ENCODE results near the gene ITIH4. TPM values are rescaled to one million over a fixed set of nuclear protein-coding genes. Genes with fewer than 3 reads are reported as not detected.

Gene ITIH4
- total RNA-seq, 6 experiments from 2014 or later, result 1,573 to 4,137 (median 3,531) TPM

GRCh38 chr3:52787246-52787645 is 43.2 kb downstream of the ITIH4 start:
- ATAC-seq (no peak), DNase-seq (peak; percentile 10 to 47 (median 44))
- Histone ChIP-seq H3K27ac (peak overlapping the region in 1 of 3 donors; percentile 70), H3K4me3 (no peak overlapping the region), H3K4me1 (peaks cover 0 to 76% (median 27%) of the 10 kb centered on the region in 4 donors), H3K9me3 (no peaks in the 10 kb centered on the region), H3K36me3 (peaks cover 0 to 63% (median 28%) of the 10 kb centered on the region in 4 donors), H3K27me3 (no peaks in the 10 kb centered on the region)
- 93% methylated on average over 7 of the region's 11 CpGs for WGBS (ENCODE audit: insufficient coverage, low coverage, low lambda C conversion rate, missing lambda C conversion rate)
- TF ChIP-seq CTCF (IDR thresholded peaks at IDR 0.05) (no peak), POLR2A (IDR thresholded peaks at IDR 0.05) (no peak)
- intact Hi-C loops (cut with DNase I), result no loop called here

- WGBS (ENCODE audit: insufficient coverage, low coverage, low lambda C conversion rate, missing lambda C conversion rate), result 44% methylated on average over 10 of the region's 19 CpGs
- intact Hi-C loops (cut with DNase I), result no loop called here
- no peak for TF ChIP-seq POLR2A (IDR thresholded peaks at IDR 0.05)
- no peak for TF ChIP-seq CTCF (IDR thresholded peaks at IDR 0.05)
These were observed 43.9 kb downstream of the ITIH4 start for GRCh38 chr3:52786330-52787215.

GRCh38 chr3:52784931-52785590 is 45.4 kb downstream of the ITIH4 start:
- no peak for TF ChIP-seq CTCF (IDR thresholded peaks at IDR 0.05)
- no peak for TF ChIP-seq POLR2A (IDR thresholded peaks at IDR 0.05)
- WGBS (ENCODE audit: insufficient coverage, low coverage, low lambda C conversion rate, missing lambda C conversion rate), result 81% methylated on average over 2 of the region's 5 CpGs
- H3K36me3 ChIP-seq, result peaks cover 0 to 65% (median 27%) of the 10 kb centered on the region in 4 donors

More at GRCh38 chr3:52786330-52787215, 43.9 kb downstream of the ITIH4 start:
- ATAC-seq (peak; percentile 45 to 73 (median 64)), DNase-seq (peak; percentile 38 to 82 (median 82))
- Histone ChIP-seq H3K9me3 (no peaks in the 10 kb centered on the region), H3K4me3 (no peak overlapping the region), H3K36me3 (peaks cover 0 to 66% (median 32%) of the 10 kb centered on the region in 4 donors), H3K4me1 (peaks cover 0 to 76% (median 27%) of the 10 kb centered on the region in 4 donors), H3K27ac (peak overlapping the region in 1 of 3 donors; percentile 70), H3K27me3 (no peaks in the 10 kb centered on the region)

GRCh38 chr3:52784021-52784621 is 46.4 kb downstream of the ITIH4 start:
- peaks cover 0 to 65% (median 22%) of the 10 kb centered on the region in 4 donors for H3K36me3 ChIP-seq
- DNase-seq (peak; percentile 18 to 43 (median 42)), ATAC-seq (no peak)
- H3K27me3 ChIP-seq, result no peaks in the 10 kb centered on the region
- no peaks in the 10 kb centered on the region for H3K9me3 ChIP-seq
- intact Hi-C loops (cut with DNase I), result no loop called here
- H3K4me3 ChIP-seq, result no peak overlapping the region
- H3K27ac ChIP-seq, result no peak overlapping the region
- 83% methylated on average over 8 of the region's 18 CpGs for WGBS (ENCODE audit: insufficient coverage, low coverage, low lambda C conversion rate, missing lambda C conversion rate)
- peaks cover 0 to 83% (median 32%) of the 10 kb centered on the region in 4 donors for H3K4me1 ChIP-seq
- TF ChIP-seq CTCF (IDR thresholded peaks at IDR 0.05), result no peak
- TF ChIP-seq POLR2A (IDR thresholded peaks at IDR 0.05), result no peak

More at GRCh38 chr3:52784931-52785590, 45.4 kb downstream of the ITIH4 start:
- intact Hi-C loops (cut with DNase I), result no loop called here
- ATAC-seq (no peak), DNase-seq (peak in 2 of 3 donors; percentile 42 to 46)
- Histone ChIP-seq H3K9me3 (no peaks in the 10 kb centered on the region), H3K27ac (peak overlapping the region in 1 of 3 donors; percentile 70), H3K27me3 (no peaks in the 10 kb centered on the region), H3K4me3 (no peak overlapping the region), H3K4me1 (peaks cover 0 to 81% (median 27%) of the 10 kb centered on the region in 4 donors)
